HG02642 (cell line): ENCODE results near the gene DCTPP1.
A peak's percentile ranks its signal among the peaks of the same experiment; 100 is the strongest.
"Not testable (repeated sequence)": the region's sequence is repeated elsewhere in the genome, so short reads cannot be mapped to it uniquely, and the experiment has no call there.

Experiments
- ATAC-seq: cut with Tn5 transposase; IDR thresholded peaks from one replicate; pipeline ENCODE4 v1.9.1; 2021; ENCODE audit warnings: mild to moderate bottlenecking; ENCODE audit not compliant: unreplicated experiment, poor library complexity

Gene DCTPP1

GRCh38 chr16:30429678-30430427 is at the start of gene DCTPP1:
Gene DCTPP1, minus strand, starts transcription at chr16:30430030. Its CDS starts 50 bp downstream, at chr16:30429980.
- peak; percentile 96 for ATAC-seq

GRCh38 chr16:30478766-30479478 is 49.1 kb upstream of the DCTPP1 start:
- ATAC-seq, result no peak

- not testable (repeated sequence) for ATAC-seq
Measured at GRCh38 chr16:30477773-30478172, 47.9 kb upstream of the DCTPP1 start.

DNA sequence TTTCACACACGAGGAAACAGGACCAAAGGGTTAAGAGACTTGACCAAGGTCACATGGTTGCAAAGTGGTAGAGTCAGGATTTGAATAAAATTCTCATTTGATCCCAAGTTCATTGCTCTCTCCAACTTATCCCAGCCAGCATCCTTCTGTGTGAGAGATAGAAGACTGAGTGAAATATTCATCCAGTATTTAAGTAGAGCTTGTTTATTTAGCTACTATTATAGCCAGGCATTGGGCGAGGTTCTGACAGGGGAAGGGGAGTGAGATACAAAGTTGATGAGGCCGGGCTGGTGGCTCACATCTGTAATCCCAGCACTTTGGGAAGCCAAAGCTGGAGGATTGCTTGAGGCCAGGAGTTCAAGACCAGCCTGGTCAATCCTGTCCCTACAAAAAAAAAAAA is 47.2 kb upstream of the DCTPP1 start:
- ATAC-seq, result no peak

DNA sequence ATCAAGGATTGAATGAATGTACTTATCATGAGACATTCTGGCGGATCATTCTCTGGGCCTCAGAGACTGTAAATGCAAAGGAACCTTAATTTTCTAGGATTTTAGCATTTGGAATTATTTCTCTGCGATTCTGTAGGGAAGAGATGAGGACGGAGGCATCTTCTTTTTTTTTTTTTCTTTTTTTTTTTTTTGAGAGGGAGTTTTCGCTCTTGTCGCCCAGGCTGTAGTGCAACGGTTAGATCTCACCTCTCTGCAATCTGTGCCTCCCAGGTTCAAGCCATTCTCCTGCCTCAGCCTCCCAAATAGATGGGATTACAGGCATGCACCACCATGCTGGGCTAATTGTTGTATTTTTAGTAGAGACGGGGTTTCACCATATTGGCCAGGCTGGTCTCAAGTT is 44.9 kb upstream of the DCTPP1 start:
- ATAC-seq, result no peak

DNA sequence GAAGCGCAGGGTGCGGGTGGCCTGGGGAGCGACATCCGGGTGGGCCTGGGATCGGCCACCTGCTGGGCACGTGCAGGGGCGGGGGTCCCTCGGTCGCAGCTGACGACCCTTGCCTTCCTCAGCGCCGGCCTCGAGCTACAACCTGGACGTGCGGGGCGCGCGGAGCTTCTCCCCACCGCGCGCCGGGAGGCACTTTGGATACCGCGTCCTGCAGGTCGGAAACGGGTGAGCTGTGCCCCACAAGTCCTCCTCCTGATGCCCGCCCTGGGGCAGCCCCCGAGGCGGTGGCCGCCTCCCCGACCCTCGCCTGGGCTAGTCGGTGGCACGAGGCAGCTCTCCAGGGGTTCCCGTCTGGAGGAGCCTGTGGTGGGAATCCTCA is 44.2 kb upstream of the DCTPP1 start:
- ATAC-seq, result no peak

- ATAC-seq, result peak; percentile 33
Measured at GRCh38 chr16:30473231-30474073, 43.6 kb upstream of the DCTPP1 start.

DNA sequence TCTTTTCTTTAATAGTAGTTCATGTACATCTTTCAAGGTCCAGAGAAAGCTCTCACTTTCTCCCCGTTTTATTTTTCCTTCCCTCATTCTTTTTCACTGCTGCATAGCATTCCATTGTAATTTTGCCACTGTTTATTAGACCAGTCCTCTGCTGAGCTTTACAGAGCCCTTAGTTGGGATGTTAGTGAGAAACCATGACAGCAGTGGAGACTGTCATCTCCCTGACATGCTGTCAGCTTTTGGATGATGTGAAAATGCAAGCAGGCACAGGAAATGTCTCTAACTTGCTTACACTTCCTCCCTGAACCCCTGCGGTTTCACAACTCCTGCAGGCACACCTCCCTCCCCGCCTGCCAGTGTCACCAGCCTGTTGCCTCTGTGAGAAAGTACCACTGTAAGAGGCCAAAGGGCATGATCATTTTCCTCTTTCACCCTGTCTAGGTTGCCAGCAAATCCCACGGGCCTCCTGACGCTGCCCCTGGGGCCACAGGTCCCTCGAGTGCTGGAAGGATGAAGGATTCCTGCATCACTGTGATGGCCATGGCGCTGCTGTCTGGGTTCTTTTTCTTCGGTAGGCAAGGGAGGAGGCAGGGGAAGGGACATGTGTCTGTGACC is 42.6 kb upstream of the DCTPP1 start, which contains the start of gene ITGAL:
ITGAL (plus strand) TSS at position 415 of the 615 bp plus-strand sequence; CDS start at position 511, 96 bp downstream.
- ATAC-seq, result peak; percentile 57

DNA sequence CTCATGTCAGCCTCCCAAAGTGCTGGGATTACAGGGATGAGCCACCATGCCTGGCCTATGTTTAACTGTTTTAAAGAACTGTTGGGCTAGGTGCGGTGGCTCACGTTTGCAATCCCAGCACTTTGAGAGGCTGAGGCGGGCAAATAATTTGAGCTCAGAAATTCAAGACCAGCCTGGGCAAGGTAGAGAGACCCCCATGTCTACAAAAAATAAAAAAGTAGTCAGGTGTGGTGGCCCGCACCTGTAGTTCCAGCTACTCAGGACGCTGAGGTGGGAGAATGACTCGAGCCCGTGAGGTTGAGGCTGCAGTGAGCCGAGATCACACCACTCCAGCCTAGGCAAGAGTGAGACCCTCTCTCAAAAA is 40.8 kb upstream of the DCTPP1 start:
- ATAC-seq, result no peak

GRCh38 chr16:30470170-30470512 is 40.3 kb upstream of the DCTPP1 start:
- no peak for ATAC-seq

- no peak for ATAC-seq
Measured at GRCh38 chr16:30464078-30464477, 34.2 kb upstream of the DCTPP1 start.

- ATAC-seq, result not testable (repeated sequence)
Measured at GRCh38 chr16:30461426-30461825, 31.6 kb upstream of the DCTPP1 start.

DNA sequence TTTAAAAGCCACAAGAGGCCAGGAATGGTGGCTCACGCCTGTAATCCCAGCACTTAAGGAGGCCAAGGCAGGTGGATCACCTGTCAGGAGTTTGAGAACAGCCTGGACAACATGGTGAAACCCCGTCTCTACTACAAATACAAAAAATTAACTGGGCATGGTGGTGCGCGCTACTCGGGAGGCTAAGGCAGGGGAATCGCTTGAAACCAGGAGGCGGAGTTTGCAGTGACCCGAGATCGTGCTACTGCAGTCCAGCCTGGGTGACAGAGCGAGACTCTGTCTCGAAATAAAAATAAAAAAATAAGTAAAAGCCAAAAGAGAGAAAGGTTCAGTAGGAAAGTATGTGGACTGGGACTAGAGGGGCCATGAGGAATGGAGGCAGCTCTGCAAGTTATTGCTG is 29.6 kb upstream of the DCTPP1 start:
- no peak for ATAC-seq

DNA sequence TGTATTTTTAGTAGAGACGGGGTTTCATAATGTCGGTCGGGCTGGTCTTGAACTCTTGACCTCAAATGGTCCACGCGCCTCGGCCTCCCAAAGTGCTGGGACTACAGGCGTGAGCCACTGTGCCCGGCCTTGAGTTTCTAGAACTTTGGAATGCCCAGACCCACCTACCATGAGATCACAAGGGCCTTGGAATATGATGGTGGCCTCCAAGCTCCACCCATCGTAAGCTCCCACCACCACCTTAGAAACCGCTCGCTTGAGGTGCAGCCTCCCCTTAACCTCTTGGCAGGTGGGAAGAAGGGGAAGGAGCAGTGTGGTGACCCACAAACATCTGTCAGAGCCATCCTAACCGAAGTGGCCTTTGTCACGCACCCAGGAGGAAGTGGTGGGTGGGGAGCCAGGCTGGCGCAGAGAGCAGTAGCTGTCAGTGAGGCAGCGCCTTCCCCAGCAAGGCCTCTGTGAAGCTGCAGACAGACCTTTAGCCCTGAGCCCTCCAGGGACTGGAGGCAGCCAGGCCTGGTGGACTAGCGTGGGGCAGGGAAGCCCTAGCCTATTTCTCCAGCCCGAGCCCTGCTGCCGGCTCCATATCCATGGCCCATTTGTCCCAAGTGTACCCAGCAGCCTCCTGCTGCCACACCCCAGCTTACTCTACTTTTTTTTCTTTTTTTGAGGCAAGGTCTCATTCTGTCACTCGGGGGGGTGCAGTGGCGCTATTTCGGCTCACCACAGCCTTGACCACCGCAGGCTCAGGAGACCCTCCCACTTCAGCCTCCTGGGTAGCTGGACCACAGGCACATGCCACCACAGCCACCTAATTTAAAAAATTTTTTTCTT is 28.9 kb upstream of the DCTPP1 start:
- ATAC-seq, result peak; percentile 82

GRCh38 chr16:30457743-30458560 is 28.1 kb upstream of the DCTPP1 start:
- no peak for ATAC-seq

DNA sequence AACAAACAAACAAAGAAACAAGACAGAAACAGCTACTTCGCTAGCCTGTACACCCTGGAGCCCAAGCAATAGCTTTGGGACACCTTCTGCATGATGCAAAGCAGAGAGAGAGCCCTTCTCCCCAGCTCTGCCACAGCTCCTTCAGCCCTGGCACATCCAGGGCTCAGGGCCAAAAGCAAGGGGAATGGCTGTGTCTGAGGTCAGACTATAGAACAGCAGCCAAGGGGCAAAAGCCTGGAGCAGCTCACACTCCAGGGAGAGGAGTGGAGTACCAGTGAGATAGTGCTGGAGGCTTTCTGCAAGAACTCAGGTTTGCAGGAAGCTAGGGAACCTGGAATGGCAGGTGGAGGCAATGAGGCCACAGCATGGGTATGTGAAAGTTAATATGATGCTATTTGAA is 27.4 kb upstream of the DCTPP1 start:
- ATAC-seq, result no peak

- ATAC-seq, result no peak
Measured at GRCh38 chr16:30456302-30456701, 26.5 kb upstream of the DCTPP1 start.

DNA sequence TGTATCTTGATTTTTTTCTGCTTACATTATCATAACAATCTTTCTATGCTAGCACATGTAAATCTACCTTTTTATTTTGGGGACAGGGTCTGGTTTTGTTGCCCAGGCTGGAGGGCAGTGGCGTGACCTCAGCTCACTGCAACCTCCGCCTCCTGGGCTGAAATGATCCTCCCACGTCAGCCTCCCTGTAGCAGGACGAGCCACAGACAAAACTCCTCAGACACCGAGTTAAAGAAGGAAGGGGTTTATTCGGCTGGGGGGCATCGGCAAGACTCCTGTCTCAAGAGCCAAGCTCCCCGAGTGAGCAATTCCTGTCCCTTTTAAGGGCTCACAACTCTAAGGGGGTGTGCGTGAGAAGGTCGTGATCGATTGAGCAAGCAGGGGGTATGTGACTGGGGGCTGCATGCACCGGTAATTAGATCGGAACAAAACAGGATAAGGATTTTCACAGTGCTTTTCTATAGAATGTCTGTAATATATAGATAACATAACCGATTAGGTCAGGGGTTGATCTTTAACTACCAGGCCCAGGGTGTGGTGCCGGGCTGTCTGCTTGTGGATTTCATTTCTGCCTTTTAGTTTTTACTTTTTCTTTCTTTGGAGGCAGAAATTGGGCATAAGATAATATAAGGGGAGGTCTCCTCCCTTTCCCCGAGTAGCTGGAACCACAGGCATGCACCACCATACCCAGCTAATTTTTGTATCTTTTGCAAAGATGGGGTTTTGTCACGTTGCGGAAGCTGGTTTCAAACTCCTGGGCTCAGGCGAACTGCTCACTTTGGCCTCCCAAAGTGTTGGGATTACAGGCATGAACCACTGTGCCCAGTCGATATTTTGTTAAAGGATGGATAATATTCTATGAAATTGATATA is 23.1 kb upstream of the DCTPP1 start:
- ATAC-seq, result not testable (repeated sequence)
